Glomerular endothelial cell (primary cell): Measurements from ENCODE around the gene CANX. TPM values are rescaled to one million over a fixed set of nuclear protein-coding genes. Genes with fewer than 3 reads are reported as not detected.

Experiments used
- DNase-seq: peaks from one replicate; pipeline ENCODE4 v3.0.0-alpha.2; 2011; ENCODE audit warnings: low read depth, low spot score; ENCODE audit errors: extremely low read depth
- total RNA-seq: library from RNA; depleted of rRNA; stranded (reverse); fragments of >200 nt; gene quantifications from 2 replicates; pipeline ENCODE4 v1.2.3, GENCODE V29; 2015

The CANX gene
- total RNA-seq, 1 donor from 2014 or later = 509 TPM

DNA sequence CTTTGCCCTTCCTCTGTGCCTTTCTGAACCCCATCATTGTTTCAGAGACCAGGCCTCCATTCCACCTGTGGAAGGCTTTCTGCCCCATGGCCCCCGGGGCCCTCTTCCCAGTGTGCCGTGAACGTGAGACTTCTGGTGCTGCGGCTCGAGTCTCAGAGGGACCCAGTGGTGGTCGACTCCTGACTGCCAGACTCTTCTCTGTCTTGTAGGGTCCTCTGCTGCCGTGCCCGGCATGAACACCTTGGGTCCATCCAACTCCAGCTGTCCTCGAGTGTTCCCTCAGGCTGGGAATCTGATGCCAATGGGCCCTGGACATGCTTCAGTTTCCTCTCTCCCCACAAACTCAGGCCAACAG lies 74.9 kb downstream of the CANX start:
- DNase-seq = no peak

DNA sequence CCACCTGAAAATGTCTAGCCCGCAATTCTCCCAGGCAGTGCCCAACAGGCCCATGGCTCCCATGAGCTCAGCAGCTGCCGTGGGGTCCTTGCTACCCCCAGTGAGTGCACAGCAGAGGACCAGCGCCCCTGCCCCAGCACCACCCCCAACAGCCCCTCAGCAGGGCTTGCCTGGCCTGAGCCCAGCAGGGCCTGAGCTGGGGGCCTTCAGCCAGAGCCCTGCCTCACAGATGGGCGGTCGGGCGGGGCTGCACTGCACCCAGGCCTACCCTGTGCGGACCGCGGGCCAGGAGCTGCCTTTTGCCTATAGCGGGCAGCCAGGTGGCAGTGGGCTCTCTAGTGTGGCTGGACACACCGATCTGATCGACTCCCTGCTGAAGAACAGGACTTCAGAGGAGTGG lies 75.7 kb downstream of the CANX start:
- DNase-seq = no peak

DNA sequence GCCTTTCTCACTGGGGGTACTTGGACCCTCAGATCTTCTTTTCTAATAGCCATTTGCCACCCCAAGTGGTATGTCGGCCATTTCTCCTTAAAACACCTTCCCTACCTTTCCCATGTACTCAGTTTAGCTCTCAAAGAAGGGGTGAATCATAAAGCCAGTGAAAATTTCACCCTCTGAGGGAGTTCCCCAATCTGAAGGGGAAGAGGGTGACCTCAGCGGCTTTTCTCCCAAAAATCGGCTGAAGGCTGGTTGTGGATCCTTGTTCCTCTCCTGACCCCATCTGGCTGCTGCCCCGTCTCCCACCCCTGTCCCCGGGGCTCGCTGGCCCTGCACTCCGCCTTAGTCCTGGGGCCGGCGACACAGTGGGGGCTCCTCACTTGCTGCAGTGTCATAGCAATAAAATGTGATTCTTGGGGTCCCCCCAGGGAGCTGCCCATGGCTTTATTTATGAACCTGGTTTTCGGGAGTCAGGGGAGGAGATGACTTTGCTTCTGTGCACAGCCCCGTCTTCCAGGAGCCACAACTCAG lies 77.7 kb downstream of the CANX start:
- DNase-seq = no peak

DNA sequence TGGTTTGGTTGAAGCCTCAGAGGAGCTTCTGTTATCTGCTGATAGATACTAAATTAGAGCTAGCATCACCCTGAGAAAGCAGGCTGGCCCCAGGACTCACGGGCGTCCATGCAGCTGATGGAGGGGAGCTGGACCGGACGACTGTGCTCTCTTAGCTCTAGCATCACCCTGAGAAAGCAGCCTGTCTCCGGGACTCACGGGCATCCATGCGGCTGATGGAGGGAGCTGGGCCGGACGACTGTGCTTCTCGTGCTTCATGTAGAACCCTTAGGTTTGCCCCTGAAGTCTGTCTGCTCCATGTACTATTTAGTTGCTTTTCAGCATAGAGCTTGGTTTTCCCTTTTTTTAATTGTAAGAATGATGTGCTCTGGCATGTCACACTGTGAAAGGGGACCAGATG lies 78.7 kb downstream of the CANX start:
- DNase-seq = no peak

DNA sequence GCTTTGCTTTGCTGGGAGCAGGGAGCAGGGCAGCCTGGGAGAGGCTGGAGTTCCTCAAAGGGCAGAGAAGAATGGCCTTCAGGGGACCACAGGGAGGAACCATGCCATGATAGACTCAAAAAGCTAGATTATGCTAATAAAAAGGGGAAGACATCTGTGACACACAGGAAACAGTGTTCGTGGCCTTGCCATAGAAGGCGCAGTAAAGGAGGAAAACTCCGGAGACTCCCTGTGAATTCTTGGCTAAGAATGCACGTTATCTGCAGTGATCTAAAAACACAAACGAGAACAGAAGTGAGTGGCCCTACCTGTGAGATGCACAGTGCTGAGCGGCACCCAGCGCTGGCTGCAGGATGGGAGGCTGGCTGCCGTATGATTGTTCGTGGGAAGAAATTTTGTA lies 79.1 kb downstream of the CANX start:
- DNase-seq = no peak

DNA sequence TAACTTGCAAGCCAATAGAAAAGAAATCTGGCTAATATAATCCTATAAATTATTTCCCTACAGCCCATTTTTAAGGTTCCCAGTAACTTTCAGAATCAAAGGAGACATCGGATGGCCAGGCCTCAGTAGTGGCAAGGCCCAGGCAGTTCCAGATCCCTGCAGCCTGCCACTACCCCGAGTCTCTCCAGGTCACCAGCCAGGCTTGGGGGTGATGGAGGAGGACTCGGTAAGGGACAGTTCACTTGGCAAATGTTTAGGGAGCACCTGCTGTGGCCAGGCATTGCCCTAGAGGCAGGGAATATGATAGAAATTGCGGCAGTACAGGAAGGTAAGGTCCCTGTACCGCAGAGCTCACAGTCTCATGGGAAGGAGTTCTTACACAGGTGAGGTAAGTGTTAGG lies 79.8 kb downstream of the CANX start:
- no peak for DNase-seq

DNA sequence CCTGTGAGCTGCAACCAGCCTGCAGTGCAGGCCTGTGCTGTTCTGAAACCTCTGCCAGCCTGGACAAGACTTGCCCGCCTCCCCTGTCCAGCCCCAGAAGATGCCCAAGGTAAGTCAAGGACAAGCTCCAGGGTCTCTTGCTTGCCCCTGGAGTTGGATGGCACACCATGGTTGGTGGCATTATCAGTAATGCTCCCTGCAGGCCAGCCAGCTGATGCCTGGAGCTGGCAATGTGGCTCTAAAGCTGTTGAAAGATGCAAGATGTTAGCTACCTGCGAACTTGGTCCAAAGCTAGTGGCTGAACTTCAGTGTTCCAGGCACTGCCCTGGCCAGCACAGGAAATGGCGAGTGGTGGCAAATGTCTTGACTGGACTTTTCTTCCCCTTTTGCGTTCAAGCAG lies 81.1 kb downstream of the CANX start:
- no peak for DNase-seq

DNA sequence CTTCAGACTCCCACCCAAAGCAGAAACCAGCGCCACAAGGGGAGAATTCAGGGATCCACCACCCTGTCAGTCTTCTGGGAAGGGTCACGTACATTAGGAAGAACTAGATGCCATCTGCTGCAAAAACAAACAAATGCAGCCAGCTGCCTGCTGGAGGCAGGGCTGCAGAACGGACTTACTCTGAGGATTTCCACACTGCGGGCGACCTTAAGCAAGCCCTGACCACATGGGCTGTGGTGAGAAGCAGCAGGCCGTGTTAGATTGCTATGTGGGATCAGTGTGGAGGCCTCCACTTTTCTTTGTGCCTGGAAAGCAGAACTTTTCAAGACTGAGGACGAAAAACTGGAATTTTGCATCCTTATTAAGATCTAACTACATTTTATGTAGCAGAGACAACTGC lies 81.6 kb downstream of the CANX start:
- DNase-seq = no peak

Other genes starting within 250 kb of the CANX start
- 36.5 and 40.3 TPM in 2 replicates for gene RUFY1, start 148.4 kb upstream of the CANX start, total RNA-seq
- gene HNRNPH1, start 75.3 kb upstream of the CANX start, total RNA-seq = 215 and 341 TPM in 2 replicates
- gene CBY3, start 17.9 kb upstream of the CANX start, total RNA-seq = 3.0 TPM in 1 of 2 replicates, not detected in the other
- 21.7 and 25.1 TPM in 2 replicates for gene MAML1, start 33.9 kb downstream of the CANX start, total RNA-seq
- gene LTC4S, start 95.0 kb downstream of the CANX start, total RNA-seq = not detected in 2 replicates
- 354 and 372 TPM in 2 replicates for gene MGAT4B, start 107.9 kb downstream of the CANX start, total RNA-seq
- gene SQSTM1, start 121.9 kb downstream of the CANX start, total RNA-seq = 632 and 783 TPM in 2 replicates
- gene MRNIP, start 159.8 kb downstream of the CANX start, total RNA-seq = 17.8 and 26.3 TPM in 2 replicates
- gene TBC1D9B, start 208.9 kb downstream of the CANX start, total RNA-seq = 94.2 and 131 TPM in 2 replicates